ENCODE results near the gene SNRPF. TPM values are rescaled to one million over a fixed set of nuclear protein-coding genes. Genes with fewer than 3 reads are reported as not detected.

Gene SNRPF
- total RNA-seq, 1 donor from 2014 or later: 28.3 TPM

GRCh38 chr12:95877622-95878021 is 18.9 kb downstream of the SNRPF start:
- Mint-ChIP-seq H3K4me3 (ENCODE audit: unreplicated experiment) (no peak overlapping the region), H3K36me3 (ENCODE audit: low read depth, unreplicated experiment) (no peaks in the 10 kb centered on the region), H3K4me1 (ENCODE audit: unreplicated experiment) (peaks cover 2% of the 10 kb centered on the region), H3K27ac (ENCODE audit: unreplicated experiment) (no peak overlapping the region), H3K27me3 (ENCODE audit: unreplicated experiment) (no peaks in the 10 kb centered on the region), H3K9me3 (ENCODE audit: unreplicated experiment) (no peaks in the 10 kb centered on the region)
- DNase-seq (ENCODE audit: low spot score): no peak
- no peak for TF ChIP-seq CTCF (IDR thresholded peaks at IDR 0.05; ENCODE audit: unreplicated experiment)

DNA sequence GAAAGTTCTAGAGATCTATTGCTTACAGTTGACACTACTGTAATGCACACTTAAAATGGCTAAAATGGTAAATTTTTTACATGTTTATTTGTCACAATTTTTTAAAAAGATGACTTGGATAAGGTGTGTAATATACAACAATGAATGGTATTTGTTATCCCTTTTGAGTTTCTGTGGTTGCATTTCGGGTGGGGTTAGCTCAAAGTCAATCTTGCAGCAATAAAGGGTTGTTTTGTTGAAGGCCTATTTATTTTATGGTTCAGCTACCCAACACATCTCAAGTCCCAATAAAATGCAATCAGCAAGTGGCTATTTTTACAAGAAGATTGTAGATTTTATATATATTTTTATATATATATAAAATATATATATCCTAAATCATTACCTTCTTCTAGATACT is 22.1 kb downstream of the SNRPF start:
- no peak overlapping the region for H3K4me3 Mint-ChIP-seq (ENCODE audit: unreplicated experiment)
- no peaks in the 10 kb centered on the region for H3K27me3 Mint-ChIP-seq (ENCODE audit: unreplicated experiment)
- no peak overlapping the region for H3K27ac Mint-ChIP-seq (ENCODE audit: unreplicated experiment)
- H3K4me1 Mint-ChIP-seq (ENCODE audit: unreplicated experiment): peaks cover 6% of the 10 kb centered on the region
- H3K9me3 Mint-ChIP-seq (ENCODE audit: unreplicated experiment): no peaks in the 10 kb centered on the region
- no peak for DNase-seq (ENCODE audit: low spot score)
- H3K36me3 Mint-ChIP-seq (ENCODE audit: low read depth, unreplicated experiment): peaks cover 3% of the 10 kb centered on the region
- no peak for TF ChIP-seq CTCF (IDR thresholded peaks at IDR 0.05; ENCODE audit: unreplicated experiment)

GRCh38 chr12:95881331-95881955 is 22.7 kb downstream of the SNRPF start:
- H3K27ac Mint-ChIP-seq (ENCODE audit: unreplicated experiment): no peak overlapping the region
- H3K4me1 Mint-ChIP-seq (ENCODE audit: unreplicated experiment): peaks cover 6% of the 10 kb centered on the region
- no peaks in the 10 kb centered on the region for H3K9me3 Mint-ChIP-seq (ENCODE audit: unreplicated experiment)
- H3K27me3 Mint-ChIP-seq (ENCODE audit: unreplicated experiment): no peaks in the 10 kb centered on the region
- no peak for DNase-seq (ENCODE audit: low spot score)
- TF ChIP-seq CTCF (IDR thresholded peaks at IDR 0.05; ENCODE audit: unreplicated experiment): no peak
- H3K36me3 Mint-ChIP-seq (ENCODE audit: low read depth, unreplicated experiment): peaks cover 3% of the 10 kb centered on the region
- H3K4me3 Mint-ChIP-seq (ENCODE audit: unreplicated experiment): no peak overlapping the region

DNA sequence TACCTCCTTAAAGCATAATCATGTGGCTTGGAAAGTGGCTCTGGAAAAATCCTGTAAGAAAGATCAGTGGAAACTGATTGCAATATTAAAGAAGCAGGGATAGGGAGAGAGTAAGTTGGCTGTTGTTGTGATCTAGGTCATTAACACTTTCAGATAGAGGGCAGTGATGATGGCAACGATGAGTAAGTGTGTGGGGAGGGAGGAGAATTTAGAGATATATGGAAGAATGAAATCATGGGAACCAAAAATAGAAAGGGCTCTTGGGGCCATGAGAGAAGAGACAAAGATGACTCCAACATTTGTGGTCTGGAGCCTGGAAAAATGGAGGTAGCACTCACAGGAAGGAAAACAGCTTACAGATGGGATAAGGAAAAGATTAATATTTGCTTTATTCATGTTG is 23.3 kb downstream of the SNRPF start:
- H3K27ac Mint-ChIP-seq (ENCODE audit: unreplicated experiment): no peak overlapping the region
- peaks cover 3% of the 10 kb centered on the region for H3K36me3 Mint-ChIP-seq (ENCODE audit: low read depth, unreplicated experiment)
- H3K27me3 Mint-ChIP-seq (ENCODE audit: unreplicated experiment): no peaks in the 10 kb centered on the region
- H3K4me3 Mint-ChIP-seq (ENCODE audit: unreplicated experiment): no peak overlapping the region
- no peak for DNase-seq (ENCODE audit: low spot score)
- H3K4me1 Mint-ChIP-seq (ENCODE audit: unreplicated experiment): peaks cover 6% of the 10 kb centered on the region
- no peak for TF ChIP-seq CTCF (IDR thresholded peaks at IDR 0.05; ENCODE audit: unreplicated experiment)
- H3K9me3 Mint-ChIP-seq (ENCODE audit: unreplicated experiment): no peaks in the 10 kb centered on the region

DNA sequence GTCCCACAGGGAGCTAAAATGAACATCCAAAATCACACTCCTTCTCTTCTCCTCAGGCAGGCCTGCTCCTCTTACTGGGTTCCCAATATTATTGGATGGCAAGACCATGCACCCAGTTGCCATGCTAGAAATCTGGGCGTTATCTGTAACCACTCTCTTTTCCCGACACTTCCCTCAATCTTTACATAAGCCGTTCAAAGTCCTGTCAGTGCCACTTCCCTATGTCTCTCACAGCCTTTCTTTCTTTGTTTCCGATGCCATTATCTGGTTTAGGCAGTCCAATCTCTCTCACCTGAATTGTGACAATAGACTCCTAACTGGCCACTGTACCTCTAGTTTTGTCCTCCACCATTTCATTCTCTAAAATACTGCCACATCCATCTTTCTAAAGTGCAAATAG is 24.1 kb downstream of the SNRPF start:
- no peak overlapping the region for H3K27ac Mint-ChIP-seq (ENCODE audit: unreplicated experiment)
- H3K4me1 Mint-ChIP-seq (ENCODE audit: unreplicated experiment): peaks cover 6% of the 10 kb centered on the region
- no peak overlapping the region for H3K4me3 Mint-ChIP-seq (ENCODE audit: unreplicated experiment)
- no peaks in the 10 kb centered on the region for H3K9me3 Mint-ChIP-seq (ENCODE audit: unreplicated experiment)
- TF ChIP-seq CTCF (IDR thresholded peaks at IDR 0.05; ENCODE audit: unreplicated experiment): no peak
- DNase-seq (ENCODE audit: low spot score): no peak
- H3K36me3 Mint-ChIP-seq (ENCODE audit: low read depth, unreplicated experiment): peaks cover 3% of the 10 kb centered on the region
- no peaks in the 10 kb centered on the region for H3K27me3 Mint-ChIP-seq (ENCODE audit: unreplicated experiment)
